Endometrial microvascular endothelial cells (primary cell): Measurements from ENCODE around the gene C10orf95. TPM values are rescaled to one million over a fixed set of nuclear protein-coding genes. Genes with fewer than 3 reads are reported as not detected.
"Not testable (repeated sequence)": the region's sequence is repeated elsewhere in the genome, so short reads cannot be mapped to it uniquely, and the experiment has no call there.

Source experiments
- in situ Hi-C: cut with HindIII; loops from 2 replicates; pipeline ENCODE4 v1.10.0; 2017; ENCODE audit warnings: low sequenced_read_pairs, low pct_unique_long_range_greater_than_20kb; ENCODE audit errors: inconsistent ontology term
- total RNA-seq: library from RNA; depleted of rRNA; stranded (reverse); fragments of >200 nt; gene quantifications from one replicate; pipeline ENCODE4 v1.2.3, GENCODE V29; 2015; ENCODE audit errors: inconsistent ontology term

C10orf95 gene
- total RNA-seq, 1 donor from 2014 or later, result not detected

- in situ Hi-C loops, result no loop called here
Observed at GRCh38 chr10:102468683-102469082, 17.3 kb upstream of the C10orf95 start.

DNA sequence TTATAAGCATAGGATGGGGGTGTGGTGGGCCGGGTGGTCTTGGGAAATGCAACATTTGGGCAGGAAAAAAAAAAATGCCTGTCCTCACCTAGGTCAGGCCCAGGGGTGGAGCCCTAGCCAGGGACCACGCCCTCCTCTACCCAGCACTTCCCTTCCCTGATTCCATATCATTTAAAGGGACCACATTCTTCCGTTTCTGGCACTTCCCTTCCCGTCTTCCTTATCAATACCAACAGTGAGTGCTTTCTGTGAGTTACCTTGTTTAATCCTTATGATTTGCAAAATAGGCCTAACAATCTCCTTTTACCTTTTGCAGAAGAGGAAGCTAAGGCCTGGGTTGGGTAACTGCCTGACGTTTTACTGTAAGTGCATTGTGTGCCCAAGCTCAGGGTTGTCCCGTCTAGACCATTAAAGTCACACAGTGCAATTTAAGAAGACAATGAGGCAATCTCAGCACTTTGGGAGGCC, 16.7 kb upstream of the C10orf95 start:
- in situ Hi-C loops, result no loop called here

GRCh38 chr10:102467318-102467717, 16.0 kb upstream of the C10orf95 start:
- in situ Hi-C loops, result no loop called here

GRCh38 chr10:102465466-102465865, 14.1 kb upstream of the C10orf95 start:
- in situ Hi-C loops, result no loop called here

DNA sequence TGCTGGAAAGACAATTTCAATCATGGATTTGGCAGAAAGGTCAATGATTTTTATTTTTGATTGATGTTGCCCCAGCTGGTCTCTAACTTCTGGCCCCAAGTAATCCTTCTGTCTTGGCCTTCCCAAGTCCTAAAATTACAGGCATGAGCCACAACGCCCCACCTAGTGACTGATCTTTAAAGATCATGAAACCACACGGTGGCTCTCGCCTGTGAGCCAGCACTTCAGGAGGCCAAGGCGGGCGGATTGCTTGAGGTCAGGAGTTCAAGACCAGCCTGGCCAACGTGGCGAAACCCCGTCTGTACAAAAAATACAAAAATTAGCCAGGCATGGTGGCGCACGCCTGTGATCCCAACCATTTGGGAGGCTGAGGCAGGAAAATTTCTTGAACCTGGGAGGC, 12.6 kb upstream of the C10orf95 start:
- in situ Hi-C loops, result no loop called here

DNA sequence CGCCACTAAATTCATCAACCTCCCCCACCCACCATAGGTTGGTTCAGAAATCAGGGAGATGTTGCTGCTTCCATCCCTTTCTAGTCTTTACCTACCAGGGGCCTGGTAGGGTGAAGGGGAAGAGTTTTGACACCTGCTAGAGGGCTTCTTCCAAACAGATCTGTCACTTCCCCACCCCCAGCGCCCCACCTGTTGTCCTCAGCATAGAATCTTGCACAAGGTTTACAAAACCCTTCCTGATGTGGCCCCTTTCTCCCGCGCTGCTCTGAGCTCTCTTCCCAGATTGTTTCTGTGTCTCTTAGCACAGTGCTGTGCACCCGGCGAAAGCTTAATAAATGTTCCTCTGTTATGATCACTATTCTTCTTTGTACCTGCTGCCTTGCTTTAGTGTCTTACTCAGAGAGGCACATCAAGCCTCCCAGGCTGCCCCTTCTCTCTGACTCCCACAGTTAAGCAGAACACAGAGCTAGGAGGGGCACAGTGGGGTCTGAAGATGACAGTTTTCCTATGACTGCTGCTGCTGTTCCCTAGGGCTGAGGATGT, 11.2 kb upstream of the C10orf95 start:
- in situ Hi-C loops, result no loop called here

DNA sequence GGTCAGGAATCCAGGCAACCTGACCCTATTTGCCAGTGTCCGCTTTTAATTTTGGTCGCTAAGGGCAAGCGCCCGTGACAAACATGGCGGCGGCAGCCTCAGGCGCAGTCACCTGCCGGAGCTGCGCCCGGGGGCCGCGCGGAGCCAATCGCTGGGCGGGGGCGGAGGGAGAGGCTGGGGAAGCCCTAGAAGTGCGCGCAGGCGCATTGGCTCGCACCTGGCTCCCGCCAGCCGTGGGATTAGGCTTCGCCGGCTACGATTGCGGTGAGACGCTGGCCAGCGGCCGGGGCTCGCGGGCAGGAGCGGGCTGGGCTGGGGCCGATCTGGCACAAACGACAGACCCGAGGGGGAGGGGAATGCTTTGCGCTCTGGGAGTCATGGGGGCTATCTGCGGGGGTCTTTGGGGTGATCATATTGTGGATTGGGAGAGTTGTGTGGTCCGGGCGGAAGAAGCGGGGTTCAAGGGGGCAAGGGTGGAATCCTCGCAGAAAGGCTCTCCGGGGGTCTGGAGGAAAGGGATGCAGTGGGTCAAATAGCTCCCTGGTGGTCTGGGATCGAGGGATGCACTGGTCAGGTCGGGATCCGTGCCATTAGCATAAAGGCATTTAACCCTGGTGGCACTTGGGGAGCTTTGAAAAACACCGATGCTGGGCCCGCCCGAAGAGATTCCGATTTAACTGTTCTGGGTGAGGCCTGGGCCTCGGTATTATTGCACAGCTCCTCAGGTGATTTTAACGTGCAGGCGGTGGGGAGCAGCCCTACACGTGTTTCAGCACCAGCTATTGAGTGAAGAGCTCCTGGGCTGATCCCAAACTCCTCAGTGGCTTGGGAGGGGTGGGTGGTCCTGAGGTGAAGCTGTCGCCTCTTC, 10.1 kb upstream of the C10orf95 start:
- in situ Hi-C loops, result no loop called here

GRCh38 chr10:102460836-102461186, 9.5 kb upstream of the C10orf95 start:
- in situ Hi-C loops, result no loop called here

DNA sequence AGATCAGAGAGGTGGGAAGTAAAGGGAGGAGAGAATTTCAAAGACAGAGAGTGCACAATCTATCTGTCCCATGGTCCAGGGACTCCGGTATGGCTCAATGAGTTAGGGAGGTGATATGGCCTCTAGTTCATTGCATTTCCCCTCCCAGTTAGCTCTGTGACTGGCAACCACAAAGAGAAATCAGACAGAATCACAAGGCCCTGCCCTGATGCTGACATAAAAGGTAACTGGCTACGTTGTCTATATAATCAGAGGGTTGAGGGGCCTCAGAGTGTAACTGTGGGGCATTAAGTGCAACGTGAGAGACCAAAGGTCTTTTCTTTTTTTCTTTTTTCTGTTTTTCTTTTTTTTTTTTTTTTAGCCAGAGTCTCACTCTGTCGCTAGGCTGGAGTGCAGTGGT, 7.3 kb upstream of the C10orf95 start:
- in situ Hi-C loops, result no loop called here

GRCh38 chr10:102457591-102458150, 6.3 kb upstream of the C10orf95 start:
- in situ Hi-C loops, result no loop called here

DNA sequence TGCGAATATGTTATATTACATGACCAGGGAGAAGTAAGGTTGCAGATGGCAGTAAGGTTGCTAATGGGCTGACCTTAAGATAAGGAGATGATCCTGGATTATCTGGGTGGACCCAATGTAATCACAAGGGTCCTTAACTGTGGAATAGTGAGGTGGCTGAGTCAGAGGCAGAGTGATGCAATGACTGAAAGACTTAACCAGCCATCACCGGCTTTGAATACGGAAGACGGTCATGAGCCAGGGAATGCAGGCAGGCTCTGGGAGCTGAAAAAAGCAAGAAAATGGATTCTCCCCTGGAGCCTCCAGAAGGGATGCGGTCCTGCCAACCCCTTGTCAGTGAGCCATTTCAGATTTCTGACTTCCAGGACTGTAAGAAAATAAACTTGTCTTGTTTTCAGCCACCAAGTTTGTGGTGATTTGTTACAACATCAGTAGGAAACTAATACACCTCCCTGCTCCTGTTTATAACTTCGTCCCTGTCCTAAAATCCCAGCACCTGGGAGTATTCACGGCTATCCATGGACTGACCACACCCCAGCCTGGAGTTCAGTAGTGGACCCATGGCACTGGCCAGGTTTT, 4.6 kb upstream of the C10orf95 start:
- in situ Hi-C loops, result no loop called here

DNA sequence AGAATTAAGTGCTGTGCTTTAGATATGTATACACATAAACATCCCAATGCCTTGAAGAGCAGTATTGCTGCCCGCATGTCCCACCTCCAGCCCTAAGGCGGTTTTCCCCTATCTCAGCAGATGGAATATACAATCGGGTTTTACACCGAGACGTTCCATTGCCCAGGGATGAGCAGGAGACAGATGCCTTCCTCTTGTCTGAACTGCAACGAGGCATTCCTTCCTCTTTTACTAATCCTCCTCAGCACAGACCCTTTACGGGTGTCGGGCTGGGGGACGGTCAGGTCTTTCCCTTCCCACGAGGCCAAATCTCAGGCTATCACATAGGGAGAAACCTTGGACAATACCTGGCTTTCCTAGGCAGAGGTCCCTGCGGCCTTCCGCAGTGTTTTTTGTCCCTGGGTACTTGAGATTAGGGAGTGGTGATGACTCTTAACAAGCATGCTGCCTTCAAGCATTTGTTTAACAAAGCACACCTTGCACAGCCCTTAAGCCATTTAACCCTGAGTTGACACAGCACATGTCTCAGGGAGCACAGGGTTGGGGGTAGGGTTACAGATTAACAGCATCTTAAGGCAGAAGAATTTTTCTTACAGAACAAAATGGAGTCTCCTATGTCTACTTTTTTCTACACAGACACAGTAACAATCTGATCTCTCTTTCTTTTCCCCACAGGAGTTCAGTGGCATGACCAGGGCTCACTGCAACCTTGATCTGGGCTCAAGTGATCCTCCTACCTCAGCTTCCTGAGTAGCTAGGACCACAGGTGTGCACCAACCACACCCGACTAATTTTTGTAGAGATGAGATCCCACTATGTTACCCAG, 3.5 kb upstream of the C10orf95 start:
- in situ Hi-C loops, result not testable (repeated sequence)

DNA sequence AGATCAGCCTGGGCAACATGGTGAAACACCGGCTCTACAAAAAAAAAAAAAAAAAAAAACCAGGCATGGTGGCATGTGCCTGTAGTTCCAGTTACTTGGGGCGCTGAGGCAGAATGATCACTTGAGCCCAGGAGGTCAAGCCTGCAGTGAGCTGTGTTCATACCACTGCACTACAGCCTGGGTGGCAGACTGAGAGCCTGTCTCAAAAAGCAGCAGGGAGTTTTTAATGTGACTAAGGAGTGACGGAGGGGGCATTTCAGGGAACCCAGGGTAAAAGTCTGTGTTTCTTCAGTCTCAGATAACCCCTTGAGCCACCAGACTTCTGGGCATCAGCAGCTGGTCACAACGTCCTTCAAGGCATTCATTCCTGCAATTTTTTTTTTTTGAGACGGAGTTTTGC, 2.2 kb upstream of the C10orf95 start:
- in situ Hi-C loops, result no loop called here

DNA sequence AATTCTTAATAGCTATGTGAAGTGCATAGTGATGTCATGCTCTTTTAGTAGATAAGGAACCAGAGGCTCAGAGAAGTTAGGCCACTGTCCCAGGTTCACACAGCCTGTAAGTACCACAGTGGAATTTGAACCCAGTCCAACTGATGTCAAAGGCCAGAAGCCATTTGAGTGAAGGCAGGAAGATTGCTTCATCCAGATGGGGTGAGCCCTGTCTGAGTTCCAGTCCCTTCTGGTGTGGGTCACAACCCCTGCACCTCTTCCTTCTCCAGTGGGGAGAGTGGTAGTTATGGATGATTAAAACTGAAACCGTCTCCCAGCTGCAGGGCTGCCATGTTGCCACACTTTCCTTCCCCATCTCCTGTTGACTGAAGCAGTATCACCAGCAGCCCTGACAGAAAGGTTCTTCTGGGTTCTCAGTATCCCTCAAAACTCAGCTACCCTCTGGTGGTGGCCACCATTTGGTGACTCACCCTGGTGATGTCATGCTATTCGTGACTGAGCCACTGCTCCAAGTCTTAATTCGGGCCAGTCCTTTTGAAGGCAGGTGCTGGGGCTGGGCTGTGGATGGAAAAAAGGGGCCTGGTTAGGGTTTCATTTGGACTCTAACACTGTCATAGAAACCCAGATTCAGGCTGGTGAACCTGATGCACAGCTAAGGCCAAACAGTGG, 1.5 kb upstream of the C10orf95 start:
- in situ Hi-C loops, result no loop called here

- in situ Hi-C loops, result no loop called here
Observed at GRCh38 chr10:102450374-102451104, 804 bp downstream of the C10orf95 start.

GRCh38 chr10:102450124-102450373, 1.3 kb downstream of the C10orf95 start:
- in situ Hi-C loops, result no loop called here

GRCh38 chr10:102449321-102450123, 1.8 kb downstream of the C10orf95 start:
- in situ Hi-C loops, result no loop called here

- in situ Hi-C loops, result no loop called here
Observed at GRCh38 chr10:102444851-102445250, 6.5 kb downstream of the C10orf95 start.
